Activated CD4-positive, alpha-beta T cell treated with anti-CD3 and anti-CD28 coated beads, Interleukin-2, amount 50 U/mL, for 24 hours (primary cell): Measurements from ENCODE around the gene AATK.

Source experiments
- DNase-seq, 2 donors: peaks; one replicate each; pipeline ENCODE4 v3.0.0-alpha.2; 2020; ENCODE audit warnings: low read depth in 1 of 2, low spot score in 1 of 2

The AATK gene

GRCh38 chr17:81197409-81197795 is 31.4 kb upstream of the AATK start:
- no peak for DNase-seq

- DNase-seq = no peak
Measured at GRCh38 chr17:81196505-81197408, 30.7 kb upstream of the AATK start.

GRCh38 chr17:81195941-81196495 is 30.0 kb upstream of the AATK start:
- DNase-seq = no peak

- DNase-seq = no peak
Measured at GRCh38 chr17:81194941-81195901, 29.2 kb upstream of the AATK start.

GRCh38 chr17:81194225-81194760 is 28.3 kb upstream of the AATK start:
- no peak for DNase-seq

GRCh38 chr17:81193470-81194224 is 27.6 kb upstream of the AATK start:
- no peak for DNase-seq

GRCh38 chr17:81193051-81193410 is 27.0 kb upstream of the AATK start:
- DNase-seq = no peak

GRCh38 chr17:81192386-81193050 is 26.5 kb upstream of the AATK start:
- no peak for DNase-seq

- no peak for DNase-seq
Measured at GRCh38 chr17:81191646-81192045, 25.6 kb upstream of the AATK start.

GRCh38 chr17:81191116-81191515 is 25.1 kb upstream of the AATK start:
- DNase-seq = no peak

GRCh38 chr17:81190591-81190990 is 24.6 kb upstream of the AATK start:
- DNase-seq = no peak

GRCh38 chr17:81189670-81190530 is 23.9 kb upstream of the AATK start:
- DNase-seq = no peak

- no peak for DNase-seq
Measured at GRCh38 chr17:81189016-81189415, 23.0 kb upstream of the AATK start.

- no peak for DNase-seq
Measured at GRCh38 chr17:81188491-81188840, 22.4 kb upstream of the AATK start.

GRCh38 chr17:81187586-81188490 is 21.8 kb upstream of the AATK start:
- DNase-seq = no peak

- no peak for DNase-seq
Measured at GRCh38 chr17:81187120-81187519, 21.1 kb upstream of the AATK start.

- no peak for DNase-seq
Measured at GRCh38 chr17:81186203-81186602, 20.2 kb upstream of the AATK start.

GRCh38 chr17:81184555-81184954 is 18.5 kb upstream of the AATK start:
- DNase-seq = no peak
